Nephron progenitor cell (in vitro differentiated cells): ENCODE results near the gene PARD3B.

Source experiments
- DNase-seq: peaks from one replicate; pipeline ENCODE4 v3.0.0; 2021
- H3K27ac Mint-ChIP-seq: 2 replicates; pipeline ENCODE4 v1.8.0; 2021; ENCODE audit warnings: mild to moderate bottlenecking, moderate library complexity, mixed read lengths
- H3K27me3 Mint-ChIP-seq: 2 replicates; pipeline ENCODE4 v1.8.0; 2021; ENCODE audit warnings: mild to moderate bottlenecking, low read depth, mixed read lengths; ENCODE audit not compliant: poor library complexity
- H3K36me3 Mint-ChIP-seq: 2 replicates; pipeline ENCODE4 v1.8.0; 2021; ENCODE audit warnings: low read depth, mixed read lengths
- H3K4me1 Mint-ChIP-seq: 2 replicates; pipeline ENCODE4 v1.8.0; 2021; ENCODE audit warnings: mixed read lengths
- H3K4me3 Mint-ChIP-seq: 2 replicates; pipeline ENCODE4 v1.8.0; 2021; ENCODE audit warnings: mild to moderate bottlenecking, moderate library complexity, mixed read lengths
- H3K9me3 Mint-ChIP-seq: 2 replicates; pipeline ENCODE4 v1.8.0; 2021; ENCODE audit warnings: mild to moderate bottlenecking, moderate library complexity, mixed read lengths
- CTCF ChIP-seq: fragments of 200-600 bp; sonication (generic); IDR thresholded peaks from 2 replicates; pipeline ENCODE4 v1.5.0; 2021; ENCODE audit warnings: antibody characterized with exemption

Gene PARD3B

GRCh38 chr2:204909791-204910190 is 364.5 kb downstream of the PARD3B start:
- no peak for DNase-seq
- Mint-ChIP-seq H3K27ac (no peak overlapping the region), H3K4me1 (peaks cover 5% of the 10 kb centered on the region), H3K36me3 (no peaks in the 10 kb centered on the region), H3K9me3 (peaks cover 3% of the 10 kb centered on the region), H3K27me3 (no peaks in the 10 kb centered on the region), H3K4me3 (no peak overlapping the region)
- no peak for TF ChIP-seq CTCF

- no peak overlapping the region for H3K4me3 Mint-ChIP-seq
- no peaks in the 10 kb centered on the region for H3K36me3 Mint-ChIP-seq
- TF ChIP-seq CTCF, result no peak
- H3K27ac Mint-ChIP-seq, result no peak overlapping the region
- no peak for DNase-seq
- no peaks in the 10 kb centered on the region for H3K9me3 Mint-ChIP-seq
- no peaks in the 10 kb centered on the region for H3K27me3 Mint-ChIP-seq
- peaks cover 5% of the 10 kb centered on the region for H3K4me1 Mint-ChIP-seq
Measured at GRCh38 chr2:204913312-204913711, 368.0 kb downstream of the PARD3B start.

- Mint-ChIP-seq H3K4me1 (peaks cover 5% of the 10 kb centered on the region), H3K27me3 (no peaks in the 10 kb centered on the region), H3K4me3 (no peak overlapping the region), H3K9me3 (no peaks in the 10 kb centered on the region), H3K36me3 (no peaks in the 10 kb centered on the region), H3K27ac (no peak overlapping the region)
- TF ChIP-seq CTCF, result no peak
- DNase-seq, result no peak
Measured at GRCh38 chr2:204913854-204914464, 368.7 kb downstream of the PARD3B start.

GRCh38 chr2:204914708-204915107 is 369.4 kb downstream of the PARD3B start:
- Mint-ChIP-seq H3K9me3 (no peaks in the 10 kb centered on the region), H3K27me3 (no peaks in the 10 kb centered on the region), H3K4me3 (no peak overlapping the region), H3K27ac (no peak overlapping the region), H3K36me3 (no peaks in the 10 kb centered on the region), H3K4me1 (peaks cover 5% of the 10 kb centered on the region)
- DNase-seq, result no peak
- TF ChIP-seq CTCF, result no peak

- no peak for TF ChIP-seq CTCF
- Mint-ChIP-seq H3K4me1 (peaks cover 5% of the 10 kb centered on the region), H3K36me3 (no peaks in the 10 kb centered on the region), H3K27ac (no peak overlapping the region), H3K4me3 (no peak overlapping the region), H3K27me3 (no peaks in the 10 kb centered on the region), H3K9me3 (no peaks in the 10 kb centered on the region)
- DNase-seq, result no peak
Measured at GRCh38 chr2:204917089-204917701, 371.9 kb downstream of the PARD3B start.

GRCh38 chr2:204920776-204921175 is 375.5 kb downstream of the PARD3B start:
- Mint-ChIP-seq H3K9me3 (no peaks in the 10 kb centered on the region), H3K4me1 (no peaks in the 10 kb centered on the region), H3K27me3 (no peaks in the 10 kb centered on the region), H3K4me3 (no peak overlapping the region), H3K36me3 (no peaks in the 10 kb centered on the region), H3K27ac (no peak overlapping the region)
- TF ChIP-seq CTCF, result no peak
- DNase-seq, result no peak
